Endothelial cell of umbilical vein (primary cell): ENCODE results near the gene CLIC3.

Source experiments
- EZH2 ChIP-seq: IDR thresholded peaks from 2 replicates; pipeline ENCODE4 v1.6.1; 2012; ENCODE audit warnings: borderline replicate concordance, low read depth, mild to moderate bottlenecking, moderate library complexity, low read length, inconsistent platforms; ENCODE audit not compliant: severe bottlenecking
- FOS ChIP-seq: IDR thresholded peaks from 2 replicates; pipeline ENCODE4 v1.6.1; 2011; ENCODE audit warnings: mild to moderate bottlenecking, low read length, moderate library complexity, borderline replicate concordance; ENCODE audit not compliant: insufficient read depth
- GATA2 ChIP-seq: IDR thresholded peaks from 2 replicates; pipeline ENCODE4 v1.7.0; 2011; ENCODE audit warnings: low read depth, mild to moderate bottlenecking, moderate library complexity, mixed read lengths, low read length; ENCODE audit not compliant: insufficient read length, insufficient read depth
- JUN ChIP-seq: IDR thresholded peaks from 2 replicates; pipeline ENCODE4 v1.6.1; 2011; ENCODE audit warnings: borderline replicate concordance, low read depth; ENCODE audit not compliant: insufficient read length, insufficient read depth
- MYC ChIP-seq: IDR thresholded peaks from one replicate; pipeline ENCODE4 v1.6.1; 2011; ENCODE audit warnings: mild to moderate bottlenecking, low read depth, low read length
- POLR2A ChIP-seq: IDR thresholded peaks from 2 replicates; pipeline ENCODE4 v1.6.1; 2012; ENCODE audit warnings: low read depth, mild to moderate bottlenecking, control low read depth, low read length
- POLR2AphosphoS5 ChIP-seq: IDR thresholded peaks from 2 replicates; pipeline ENCODE4 v1.6.1; 2012; ENCODE audit warnings: low read depth, mild to moderate bottlenecking, control low read depth, low read length, moderate library complexity; ENCODE audit not compliant: insufficient read depth
- TF ChIP-seq, protein P1 (sequence below), 2 donors: IDR thresholded peaks; 1 replicate in 1 of 2; 2 replicates in 1 of 2; pipeline ENCODE4 v1.5.1; 2011; ENCODE audit warnings: low read length in 2 of 2, mild to moderate bottlenecking in 2 of 2, moderate library complexity in 2 of 2, control low read depth in 1 of 2, inconsistent platforms in 1 of 2, low read depth in 1 of 2; ENCODE audit not compliant: insufficient read depth in 1 of 2; ENCODE audit errors: extremely low read depth in 1 of 2
- TF ChIP-seq, protein P2 (sequence below): IDR thresholded peaks from 2 replicates; pipeline ENCODE4 v1.6.1; 2011; ENCODE audit not compliant: insufficient read depth, insufficient read length

- TF ChIP-seq, protein P1, sequence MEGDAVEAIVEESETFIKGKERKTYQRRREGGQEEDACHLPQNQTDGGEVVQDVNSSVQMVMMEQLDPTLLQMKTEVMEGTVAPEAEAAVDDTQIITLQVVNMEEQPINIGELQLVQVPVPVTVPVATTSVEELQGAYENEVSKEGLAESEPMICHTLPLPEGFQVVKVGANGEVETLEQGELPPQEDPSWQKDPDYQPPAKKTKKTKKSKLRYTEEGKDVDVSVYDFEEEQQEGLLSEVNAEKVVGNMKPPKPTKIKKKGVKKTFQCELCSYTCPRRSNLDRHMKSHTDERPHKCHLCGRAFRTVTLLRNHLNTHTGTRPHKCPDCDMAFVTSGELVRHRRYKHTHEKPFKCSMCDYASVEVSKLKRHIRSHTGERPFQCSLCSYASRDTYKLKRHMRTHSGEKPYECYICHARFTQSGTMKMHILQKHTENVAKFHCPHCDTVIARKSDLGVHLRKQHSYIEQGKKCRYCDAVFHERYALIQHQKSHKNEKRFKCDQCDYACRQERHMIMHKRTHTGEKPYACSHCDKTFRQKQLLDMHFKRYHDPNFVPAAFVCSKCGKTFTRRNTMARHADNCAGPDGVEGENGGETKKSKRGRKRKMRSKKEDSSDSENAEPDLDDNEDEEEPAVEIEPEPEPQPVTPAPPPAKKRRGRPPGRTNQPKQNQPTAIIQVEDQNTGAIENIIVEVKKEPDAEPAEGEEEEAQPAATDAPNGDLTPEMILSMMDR (IDR thresholded peaks at IDR 0.05; ENCODE audit: extremely low read depth in 1 of 2, insufficient read depth in 1 of 2, low read depth in 1 of 2, low read length in 2 of 2) = no peak
- no peak for TF ChIP-seq POLR2A
- TF ChIP-seq, protein P2, sequence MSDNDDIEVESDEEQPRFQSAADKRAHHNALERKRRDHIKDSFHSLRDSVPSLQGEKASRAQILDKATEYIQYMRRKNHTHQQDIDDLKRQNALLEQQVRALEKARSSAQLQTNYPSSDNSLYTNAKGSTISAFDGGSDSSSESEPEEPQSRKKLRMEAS = no peak
- no peak for TF ChIP-seq EZH2
- no peak for TF ChIP-seq POLR2AphosphoS5
- TF ChIP-seq JUN = no peak
- TF ChIP-seq FOS = no peak
- no peak for TF ChIP-seq MYC
- no peak for TF ChIP-seq GATA2
These were observed 37.2 kb downstream of the CLIC3 start for GRCh38 chr9:136958898-136959850.
